Bronchial epithelial cell (primary cell): Measurements from ENCODE around the gene CHN2. TPM values are rescaled to one million over a fixed set of nuclear protein-coding genes. Genes with fewer than 3 reads are reported as not detected.
A peak's percentile ranks its signal among the peaks of the same experiment; 100 is the strongest.

Experiments used
- DNase-seq: peaks from one replicate; pipeline ENCODE4 v3.0.0-alpha.2; 2010; ENCODE audit warnings: low read depth
- FAIRE-seq: peaks from 2 replicates; lab custom pipeline; 2011; peaks lifted over from hg19 to GRCh38; lab: Jason Lieb, UNC
- H3K27me3 ChIP-seq: 2 replicates; pipeline ENCODE4 v1.5.1; 2011; ENCODE audit warnings: low read length; ENCODE audit not compliant: control insufficient read depth, insufficient read depth
- H3K36me3 ChIP-seq: 2 replicates; pipeline ENCODE4 v1.5.1; 2011; ENCODE audit warnings: low read length; ENCODE audit not compliant: control insufficient read depth, insufficient read depth
- H3K4me3 ChIP-seq: 2 replicates; pipeline ENCODE4 v1.5.1; 2011; ENCODE audit warnings: mild to moderate bottlenecking, low read depth, low read length, control low read depth
- total RNA-seq: library from RNA; depleted of rRNA; stranded (reverse); fragments of >200 nt; gene quantifications from 2 replicates; pipeline ENCODE4 v1.2.1, GENCODE V29; 2014
- TF ChIP-seq, protein P1 (sequence below): IDR thresholded peaks from 2 replicates; pipeline ENCODE4 v1.5.1; 2011; ENCODE audit warnings: mild to moderate bottlenecking, moderate library complexity, low read length, control low read depth, inconsistent platforms; ENCODE audit not compliant: insufficient read depth, severe bottlenecking

CHN2 gene
- total RNA-seq, 1 donor from 2014 or later: 0.53 TPM

DNA sequence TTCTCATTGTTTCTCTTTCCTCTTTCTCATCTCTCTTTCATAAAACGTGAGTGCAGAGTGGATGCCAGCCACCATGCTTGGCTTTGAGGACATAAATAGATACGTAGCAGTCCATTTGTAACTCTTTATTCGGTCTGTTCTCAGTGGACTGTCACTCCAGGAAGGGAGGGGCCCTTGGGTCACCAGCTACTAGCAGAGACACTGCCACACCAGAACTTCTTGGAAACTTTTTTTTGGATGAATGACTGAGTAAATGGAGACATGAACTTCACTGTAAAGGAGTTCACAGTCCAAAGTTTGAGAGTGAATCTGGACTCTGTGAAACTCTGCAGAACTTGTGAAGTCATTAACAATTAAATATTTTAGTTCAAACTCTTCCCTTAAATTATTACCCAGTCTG, 20.2 kb downstream of the CHN2 start:
- DNase-seq: no peak
- Histone ChIP-seq H3K4me3 (no peak overlapping the region), H3K36me3 (no peaks in the 10 kb centered on the region), H3K27me3 (no peaks in the 10 kb centered on the region)
- no peak for FAIRE-seq
- TF ChIP-seq, protein P1, sequence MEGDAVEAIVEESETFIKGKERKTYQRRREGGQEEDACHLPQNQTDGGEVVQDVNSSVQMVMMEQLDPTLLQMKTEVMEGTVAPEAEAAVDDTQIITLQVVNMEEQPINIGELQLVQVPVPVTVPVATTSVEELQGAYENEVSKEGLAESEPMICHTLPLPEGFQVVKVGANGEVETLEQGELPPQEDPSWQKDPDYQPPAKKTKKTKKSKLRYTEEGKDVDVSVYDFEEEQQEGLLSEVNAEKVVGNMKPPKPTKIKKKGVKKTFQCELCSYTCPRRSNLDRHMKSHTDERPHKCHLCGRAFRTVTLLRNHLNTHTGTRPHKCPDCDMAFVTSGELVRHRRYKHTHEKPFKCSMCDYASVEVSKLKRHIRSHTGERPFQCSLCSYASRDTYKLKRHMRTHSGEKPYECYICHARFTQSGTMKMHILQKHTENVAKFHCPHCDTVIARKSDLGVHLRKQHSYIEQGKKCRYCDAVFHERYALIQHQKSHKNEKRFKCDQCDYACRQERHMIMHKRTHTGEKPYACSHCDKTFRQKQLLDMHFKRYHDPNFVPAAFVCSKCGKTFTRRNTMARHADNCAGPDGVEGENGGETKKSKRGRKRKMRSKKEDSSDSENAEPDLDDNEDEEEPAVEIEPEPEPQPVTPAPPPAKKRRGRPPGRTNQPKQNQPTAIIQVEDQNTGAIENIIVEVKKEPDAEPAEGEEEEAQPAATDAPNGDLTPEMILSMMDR: no peak

DNA sequence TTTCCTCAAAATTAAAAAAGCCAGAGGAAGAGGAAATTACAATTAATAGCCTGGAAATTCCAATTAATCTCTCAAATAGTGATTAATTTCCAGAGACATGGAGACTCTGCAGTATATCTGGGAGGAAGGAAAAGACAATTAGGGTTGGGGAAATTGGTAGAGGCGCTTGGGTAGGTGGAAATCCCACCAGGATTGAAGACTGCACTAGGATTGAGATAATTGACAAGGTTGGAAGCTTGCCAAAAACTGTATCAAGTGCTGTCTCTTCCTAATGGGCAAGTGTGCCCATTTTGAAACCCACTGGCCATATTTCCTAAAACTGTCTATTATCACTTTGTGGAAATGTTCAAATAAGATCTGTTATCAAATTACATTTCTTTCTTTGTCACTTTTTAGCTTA, 21.6 kb downstream of the CHN2 start:
- Histone ChIP-seq H3K36me3 (no peaks in the 10 kb centered on the region), H3K27me3 (no peaks in the 10 kb centered on the region), H3K4me3 (no peak overlapping the region)
- DNase-seq (no peak), FAIRE-seq (no peak)
- TF ChIP-seq, protein P1: no peak

- Histone ChIP-seq H3K27me3 (no peaks in the 10 kb centered on the region), H3K4me3 (no peak overlapping the region), H3K36me3 (no peaks in the 10 kb centered on the region)
- no peak for FAIRE-seq
- TF ChIP-seq, protein P1: no peak
- no peak for DNase-seq
These were observed 22.5 kb downstream of the CHN2 start for GRCh38 chr7:29217113-29217512.

DNA sequence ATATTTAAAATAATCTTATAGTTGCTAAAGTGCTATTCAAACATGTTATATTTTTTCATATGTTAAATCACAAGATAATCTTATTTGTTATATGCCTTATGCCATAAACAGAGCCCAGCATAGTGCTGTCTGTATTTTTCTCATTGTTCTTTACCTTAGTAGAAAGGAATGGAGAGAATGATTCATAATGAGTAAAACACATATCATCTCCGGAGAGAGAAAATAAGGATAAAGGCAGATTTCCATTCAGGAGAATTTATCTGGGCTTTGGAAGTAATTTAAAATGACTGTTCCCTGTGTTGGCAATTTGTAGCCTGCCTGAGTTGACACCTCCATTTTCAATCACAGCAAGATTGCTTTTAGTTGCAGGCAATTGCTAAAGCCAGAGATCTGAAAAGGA, 30.2 kb downstream of the CHN2 start:
- Histone ChIP-seq H3K4me3 (no peak overlapping the region), H3K36me3 (no peaks in the 10 kb centered on the region), H3K27me3 (no peaks in the 10 kb centered on the region)
- no peak for FAIRE-seq
- DNase-seq: peak; percentile 73
- TF ChIP-seq, protein P1: no peak

DNA sequence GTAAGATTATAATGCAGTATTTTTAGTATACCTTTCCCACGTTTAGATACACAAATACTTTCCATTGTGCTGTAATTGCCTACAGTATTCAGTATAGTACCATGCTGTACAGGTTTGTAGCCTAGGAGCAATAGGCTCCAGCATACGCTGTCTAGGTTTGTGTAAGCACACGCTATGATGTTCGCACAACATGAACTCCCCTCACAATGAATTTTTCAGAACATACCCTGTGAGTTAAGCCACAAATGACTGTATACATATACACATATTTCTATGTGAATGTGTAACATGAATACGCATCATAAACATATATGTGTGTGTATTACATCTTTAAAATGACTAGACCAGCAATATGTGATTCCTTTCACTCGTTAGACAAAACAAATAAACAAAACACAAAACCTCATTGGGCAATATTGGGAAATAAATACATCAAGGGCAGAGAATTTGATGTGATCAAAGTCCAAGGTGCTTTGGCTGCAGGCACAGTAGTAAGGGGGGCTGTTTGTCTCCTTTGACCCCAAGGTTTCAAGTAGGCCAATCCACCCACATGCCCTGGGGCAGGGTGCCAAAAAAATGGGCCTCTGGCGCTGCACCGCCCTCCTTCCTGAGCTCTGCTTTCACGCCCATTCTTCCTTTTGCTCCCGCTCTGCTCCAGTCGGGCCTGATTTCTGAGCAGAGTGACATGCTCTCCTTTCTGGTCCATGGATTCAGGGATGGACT, 33.9 kb downstream of the CHN2 start:
- TF ChIP-seq, protein P1: no peak
- Histone ChIP-seq H3K4me3 (no peak overlapping the region), H3K27me3 (no peaks in the 10 kb centered on the region), H3K36me3 (no peaks in the 10 kb centered on the region)
- FAIRE-seq (no peak), DNase-seq (no peak)

DNA sequence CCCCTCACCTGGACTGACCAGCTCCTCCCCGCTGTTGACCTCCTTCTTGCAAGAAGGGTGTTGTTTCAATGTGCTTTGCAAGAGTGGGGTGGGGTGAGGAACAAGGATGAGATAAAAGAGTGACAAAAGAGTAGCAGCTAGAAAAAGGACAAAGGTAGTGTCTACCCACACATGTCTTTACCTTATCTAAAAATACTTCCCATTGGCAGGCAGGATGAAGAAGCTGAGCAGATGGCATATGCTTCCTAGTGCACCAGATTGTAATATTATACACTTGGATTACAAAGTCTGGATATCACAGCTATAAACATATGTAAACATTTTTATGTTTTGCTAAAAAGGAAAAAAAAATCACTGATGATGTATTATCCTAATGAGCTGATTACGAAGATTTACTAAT, 34.5 kb downstream of the CHN2 start:
- DNase-seq: no peak
- FAIRE-seq: no peak
- TF ChIP-seq, protein P1: no peak
- H3K27me3 ChIP-seq: no peaks in the 10 kb centered on the region
- H3K36me3 ChIP-seq: no peaks in the 10 kb centered on the region
- no peak overlapping the region for H3K4me3 ChIP-seq
